ENCODE results near the gene AATK.

AATK gene

GRCh38 chr17:81170727-81171494 is 4.9 kb upstream of the AATK start:
- Histone ChIP-seq H3K27me3 (ENCODE audit: insufficient read depth, poor library complexity, severe bottlenecking) (peaks cover 18% of the 10 kb centered on the region), H3K4me3 (replicated peaks; ENCODE audit: insufficient read depth, low read length) (no peak overlapping the region), H3K27ac (replicated peaks) (no peak overlapping the region)
- DNase-seq (ENCODE audit: low read depth in 1 of 2, low spot score in 1 of 2) = no peak
- TF ChIP-seq SPI1 (IDR thresholded peaks at IDR 0.05; ENCODE audit: borderline replicate concordance, low read depth) (no peak), POLR2AphosphoS5 (IDR thresholded peaks at IDR 0.05; ENCODE audit: low read depth) (no peak), GABPA (IDR thresholded peaks at IDR 0.05; ENCODE audit: low read depth) (no peak), REST (IDR thresholded peaks at IDR 0.05; ENCODE audit: insufficient replicate concordance, low read depth) (no peak), CTCF (IDR thresholded peaks at IDR 0.05; ENCODE audit: insufficient read depth, low read length) (no peak)

DNA sequence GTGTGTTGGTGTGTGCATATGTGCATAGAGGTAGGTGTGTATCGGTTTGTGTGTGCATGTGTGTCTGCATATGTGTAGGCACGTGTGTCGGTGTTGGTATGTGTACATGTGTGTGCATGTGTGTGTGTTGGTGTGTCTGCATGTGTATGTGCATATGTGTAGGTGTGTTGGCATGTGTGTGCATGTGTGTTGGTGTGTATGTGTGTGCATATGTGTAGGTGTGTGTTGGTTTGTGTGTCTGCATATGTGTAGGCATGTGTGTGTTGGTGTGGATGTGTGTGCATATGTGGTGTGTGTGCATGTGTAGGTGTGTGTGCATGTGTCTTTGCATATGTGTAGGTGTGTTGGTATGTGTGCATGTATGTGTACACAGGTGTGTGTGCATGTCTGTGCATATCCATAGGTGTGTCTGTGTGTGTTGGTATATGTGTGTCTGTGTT is 3.9 kb upstream of the AATK start:
- H3K4me3 ChIP-seq (replicated peaks; ENCODE audit: insufficient read depth, low read length) = no peak overlapping the region
- TF ChIP-seq CTCF (IDR thresholded peaks at IDR 0.05; ENCODE audit: insufficient read depth, low read length) = no peak
- no peak for TF ChIP-seq GABPA (IDR thresholded peaks at IDR 0.05; ENCODE audit: low read depth)
- peaks cover 27% of the 10 kb centered on the region for H3K27me3 ChIP-seq (ENCODE audit: insufficient read depth, poor library complexity, severe bottlenecking)
- H3K27ac ChIP-seq (replicated peaks) = no peak overlapping the region
- no peak for DNase-seq (ENCODE audit: low read depth in 1 of 2, low spot score in 1 of 2)

DNA sequence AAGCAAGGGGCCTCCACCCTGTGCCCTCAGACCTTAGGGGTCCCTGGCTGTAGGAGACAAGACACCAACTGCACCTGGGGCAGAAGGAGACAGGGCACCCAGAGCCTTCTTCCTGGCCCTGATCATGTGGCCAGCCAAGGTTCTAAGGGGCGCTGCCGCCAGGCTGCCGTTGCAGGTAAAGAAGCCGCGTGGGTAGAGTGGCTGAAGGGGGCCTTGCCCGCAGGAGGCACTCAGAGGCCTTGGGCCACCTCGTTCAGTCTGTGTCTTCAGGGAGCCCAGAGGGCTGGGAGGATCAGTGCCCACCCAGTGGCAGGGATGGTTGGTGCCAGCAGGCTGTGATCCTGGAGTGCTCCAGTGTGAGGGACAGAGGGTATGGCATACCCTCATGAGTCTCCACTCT is 1.6 kb upstream of the AATK start:
- TF ChIP-seq GABPA (IDR thresholded peaks at IDR 0.05; ENCODE audit: low read depth) (no peak), CTCF (IDR thresholded peaks at IDR 0.05; ENCODE audit: insufficient read depth, low read length) (no peak), SPI1 (IDR thresholded peaks at IDR 0.05; ENCODE audit: borderline replicate concordance, low read depth) (no peak), POLR2AphosphoS5 (IDR thresholded peaks at IDR 0.05; ENCODE audit: low read depth) (no peak), REST (IDR thresholded peaks at IDR 0.05; ENCODE audit: insufficient replicate concordance, low read depth) (no peak)
- no peak for DNase-seq (ENCODE audit: low read depth in 1 of 2, low spot score in 1 of 2)
- peaks cover 30% of the 10 kb centered on the region for H3K27me3 ChIP-seq (ENCODE audit: insufficient read depth, poor library complexity, severe bottlenecking)
- no peak overlapping the region for H3K27ac ChIP-seq (replicated peaks)
- H3K4me3 ChIP-seq (replicated peaks; ENCODE audit: insufficient read depth, low read length) = no peak overlapping the region

DNA sequence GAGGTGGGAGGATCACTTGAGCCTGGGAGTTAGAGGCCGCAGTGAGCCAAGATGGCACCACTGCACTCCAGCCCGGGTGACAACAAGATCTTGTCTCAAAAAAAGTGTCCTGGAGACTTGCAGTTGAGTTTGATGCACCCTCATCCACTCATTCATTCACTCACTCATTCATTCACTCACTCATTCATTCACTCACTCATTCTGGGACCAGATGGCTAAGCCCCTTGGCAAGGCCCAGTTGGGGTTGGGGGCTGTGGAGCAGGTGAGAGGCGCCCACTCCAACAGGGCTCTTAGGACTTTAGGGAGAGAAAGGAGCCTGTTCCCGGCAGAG is 1.1 kb upstream of the AATK start:
- no peak overlapping the region for H3K4me3 ChIP-seq (replicated peaks; ENCODE audit: insufficient read depth, low read length)
- no peak overlapping the region for H3K27ac ChIP-seq (replicated peaks)
- no peak for TF ChIP-seq CTCF (IDR thresholded peaks at IDR 0.05; ENCODE audit: insufficient read depth, low read length)
- no peak for TF ChIP-seq REST (IDR thresholded peaks at IDR 0.05; ENCODE audit: insufficient replicate concordance, low read depth)
- no peak for TF ChIP-seq POLR2AphosphoS5 (IDR thresholded peaks at IDR 0.05; ENCODE audit: low read depth)
- TF ChIP-seq GABPA (IDR thresholded peaks at IDR 0.05; ENCODE audit: low read depth) = no peak
- TF ChIP-seq SPI1 (IDR thresholded peaks at IDR 0.05; ENCODE audit: borderline replicate concordance, low read depth) = no peak
- no peak for DNase-seq (ENCODE audit: low read depth in 1 of 2, low spot score in 1 of 2)
- peaks cover 30% of the 10 kb centered on the region for H3K27me3 ChIP-seq (ENCODE audit: insufficient read depth, poor library complexity, severe bottlenecking)
